Measurements from ENCODE around the gene CAV1. TPM values are rescaled to one million over a fixed set of nuclear protein-coding genes. Genes with fewer than 3 reads are reported as not detected.

Gene CAV1
- polyA plus RNA-seq, 1 donor from 2014 or later, result not detected

DNA sequence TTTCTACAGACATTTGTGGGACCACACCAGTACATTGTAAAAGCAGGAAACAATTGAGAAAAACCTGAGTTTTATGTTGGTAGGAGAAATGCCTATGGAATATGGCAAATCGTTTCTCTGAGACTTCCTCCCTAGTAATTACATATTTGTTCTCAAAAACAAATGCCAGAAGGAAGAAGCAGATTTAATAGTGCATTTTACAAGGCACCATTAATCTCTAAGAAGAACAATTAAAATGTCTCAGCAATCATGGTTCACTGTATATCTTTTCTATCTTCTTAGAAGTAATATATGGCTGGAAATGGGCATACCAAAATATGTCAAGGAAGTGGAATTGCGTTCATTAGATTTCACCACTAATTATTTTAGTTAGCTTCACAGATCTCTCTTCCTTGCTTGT, 13.3 kb downstream of the CAV1 start:
- H2AFZ ChIP-seq (ENCODE audit: low read depth, low read length), result no peak overlapping the region
- H3K27me3 ChIP-seq (ENCODE audit: insufficient read depth, low read depth, low read length), result no peaks in the 10 kb centered on the region
- TF ChIP-seq POLR2AphosphoS5 (IDR thresholded peaks at IDR 0.05) (no peak), RAD21 (conservative IDR thresholded peaks at IDR 0.05) (no peak)
- no peaks in the 10 kb centered on the region for H3K36me3 ChIP-seq (ENCODE audit: insufficient read depth, low read length)
- no peaks in the 10 kb centered on the region for H3F3A ChIP-seq (ENCODE audit: insufficient read depth, low read length, poor library complexity, severe bottlenecking)
- no peaks in the 10 kb centered on the region for H4K20me1 ChIP-seq (ENCODE audit: insufficient read depth)
- H3K79me2 ChIP-seq (replicated peaks; ENCODE audit: insufficient read depth, low read length), result no peaks in the 10 kb centered on the region
- no peak overlapping the region for H3K27ac ChIP-seq (ENCODE audit: low read length)
- H3K4me2 ChIP-seq (ENCODE audit: low read length), result no peak overlapping the region
- H3K4me3 ChIP-seq (ENCODE audit: low read length), result no peak overlapping the region
- H3K9me2 ChIP-seq (ENCODE audit: insufficient read depth, low read length), result no peaks in the 10 kb centered on the region
- H3K9ac ChIP-seq (ENCODE audit: low read length), result no peak overlapping the region
- no peaks in the 10 kb centered on the region for H3K9me3 ChIP-seq (ENCODE audit: low read length)

DNA sequence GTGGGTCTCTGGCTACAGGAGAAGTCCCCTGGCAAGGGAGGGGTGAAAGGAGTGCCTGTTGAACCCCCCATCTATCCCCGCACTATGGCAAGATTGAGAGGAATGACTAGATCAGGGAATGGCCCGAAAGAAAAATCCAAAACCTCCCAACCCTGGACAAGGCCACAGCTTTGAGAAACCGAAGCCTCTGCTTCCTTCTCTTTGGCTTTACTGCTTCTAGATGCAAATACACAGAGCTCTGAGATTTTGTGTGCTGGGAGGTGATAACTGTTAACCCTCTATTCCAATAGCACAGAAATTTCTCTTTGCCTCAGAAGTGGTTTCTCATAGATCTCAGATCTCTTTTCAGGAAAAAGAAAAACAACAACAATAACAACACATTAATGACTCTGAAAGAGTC, 15.0 kb downstream of the CAV1 start:
- H4K20me1 ChIP-seq (ENCODE audit: insufficient read depth), result no peaks in the 10 kb centered on the region
- no peaks in the 10 kb centered on the region for H3F3A ChIP-seq (ENCODE audit: insufficient read depth, low read length, poor library complexity, severe bottlenecking)
- H3K4me3 ChIP-seq (ENCODE audit: low read length), result no peak overlapping the region
- no peaks in the 10 kb centered on the region for H3K9me2 ChIP-seq (ENCODE audit: insufficient read depth, low read length)
- no peak for TF ChIP-seq SMC3 (conservative IDR thresholded peaks at IDR 0.05; ENCODE audit: poor library complexity)
- TF ChIP-seq POLR2AphosphoS5 (IDR thresholded peaks at IDR 0.05), result no peak
- TF ChIP-seq TAF1 (IDR thresholded peaks at IDR 0.05; ENCODE audit: low read depth), result no peak
- no peak for TF ChIP-seq EP300 (conservative IDR thresholded peaks at IDR 0.05; ENCODE audit: poor library complexity, severe bottlenecking)
- H3K9ac ChIP-seq (ENCODE audit: low read length), result no peak overlapping the region
- no peaks in the 10 kb centered on the region for H3K9me3 ChIP-seq (ENCODE audit: low read length)
- H3K4me2 ChIP-seq (ENCODE audit: low read length), result no peak overlapping the region
- no peaks in the 10 kb centered on the region for H3K79me2 ChIP-seq (replicated peaks; ENCODE audit: insufficient read depth, low read length)
- no peak overlapping the region for H3K27ac ChIP-seq (ENCODE audit: low read length)
- H3K36me3 ChIP-seq (ENCODE audit: insufficient read depth, low read length), result no peaks in the 10 kb centered on the region
- no peak overlapping the region for H2AFZ ChIP-seq (ENCODE audit: low read depth, low read length)
- H3K27me3 ChIP-seq (ENCODE audit: insufficient read depth, low read depth, low read length), result no peaks in the 10 kb centered on the region

DNA sequence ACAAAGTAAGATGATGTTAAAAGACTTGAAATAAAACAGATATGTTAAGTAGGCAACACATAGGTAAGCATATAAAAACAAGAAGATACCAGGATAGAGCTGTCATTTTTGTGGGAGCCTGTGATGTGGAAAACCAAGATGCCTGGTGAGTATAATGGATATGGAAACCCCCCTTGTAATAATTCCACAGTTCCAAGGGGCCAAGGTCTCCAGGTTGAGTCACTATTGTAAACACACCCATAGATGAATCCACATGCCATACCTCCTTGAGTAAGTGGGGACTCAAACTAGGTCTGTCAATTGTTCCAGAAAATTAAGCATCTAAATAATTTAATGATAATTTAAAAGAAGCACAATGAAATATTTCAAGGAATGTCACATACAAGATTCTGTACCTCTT, 15.9 kb downstream of the CAV1 start:
- Histone ChIP-seq H3K9me3 (ENCODE audit: low read length) (no peaks in the 10 kb centered on the region), H3F3A (ENCODE audit: insufficient read depth, low read length, poor library complexity, severe bottlenecking) (no peaks in the 10 kb centered on the region), H4K20me1 (ENCODE audit: insufficient read depth) (no peaks in the 10 kb centered on the region), H3K9me2 (ENCODE audit: insufficient read depth, low read length) (no peaks in the 10 kb centered on the region), H3K27me3 (ENCODE audit: insufficient read depth, low read depth, low read length) (no peaks in the 10 kb centered on the region), H3K4me3 (ENCODE audit: low read length) (no peak overlapping the region), H2AFZ (ENCODE audit: low read depth, low read length) (no peak overlapping the region), H3K36me3 (ENCODE audit: insufficient read depth, low read length) (no peaks in the 10 kb centered on the region), H3K4me2 (ENCODE audit: low read length) (no peak overlapping the region), H3K79me2 (replicated peaks; ENCODE audit: insufficient read depth, low read length) (no peaks in the 10 kb centered on the region), H3K27ac (ENCODE audit: low read length) (no peak overlapping the region), H3K9ac (ENCODE audit: low read length) (no peak overlapping the region)
- TF ChIP-seq POLR2AphosphoS5 (IDR thresholded peaks at IDR 0.05) (no peak), EP300 (conservative IDR thresholded peaks at IDR 0.05; ENCODE audit: poor library complexity, severe bottlenecking) (no peak), RAD21 (conservative IDR thresholded peaks at IDR 0.05) (no peak)

- H3K36me3 ChIP-seq (ENCODE audit: insufficient read depth, low read length), result no peaks in the 10 kb centered on the region
- no peaks in the 10 kb centered on the region for H4K20me1 ChIP-seq (ENCODE audit: insufficient read depth)
- no peak for TF ChIP-seq SMC3 (conservative IDR thresholded peaks at IDR 0.05; ENCODE audit: poor library complexity)
- TF ChIP-seq TAF1 (IDR thresholded peaks at IDR 0.05; ENCODE audit: low read depth), result no peak
- TF ChIP-seq RAD21 (conservative IDR thresholded peaks at IDR 0.05), result no peak
- TF ChIP-seq, protein P1, sequence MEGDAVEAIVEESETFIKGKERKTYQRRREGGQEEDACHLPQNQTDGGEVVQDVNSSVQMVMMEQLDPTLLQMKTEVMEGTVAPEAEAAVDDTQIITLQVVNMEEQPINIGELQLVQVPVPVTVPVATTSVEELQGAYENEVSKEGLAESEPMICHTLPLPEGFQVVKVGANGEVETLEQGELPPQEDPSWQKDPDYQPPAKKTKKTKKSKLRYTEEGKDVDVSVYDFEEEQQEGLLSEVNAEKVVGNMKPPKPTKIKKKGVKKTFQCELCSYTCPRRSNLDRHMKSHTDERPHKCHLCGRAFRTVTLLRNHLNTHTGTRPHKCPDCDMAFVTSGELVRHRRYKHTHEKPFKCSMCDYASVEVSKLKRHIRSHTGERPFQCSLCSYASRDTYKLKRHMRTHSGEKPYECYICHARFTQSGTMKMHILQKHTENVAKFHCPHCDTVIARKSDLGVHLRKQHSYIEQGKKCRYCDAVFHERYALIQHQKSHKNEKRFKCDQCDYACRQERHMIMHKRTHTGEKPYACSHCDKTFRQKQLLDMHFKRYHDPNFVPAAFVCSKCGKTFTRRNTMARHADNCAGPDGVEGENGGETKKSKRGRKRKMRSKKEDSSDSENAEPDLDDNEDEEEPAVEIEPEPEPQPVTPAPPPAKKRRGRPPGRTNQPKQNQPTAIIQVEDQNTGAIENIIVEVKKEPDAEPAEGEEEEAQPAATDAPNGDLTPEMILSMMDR (IDR thresholded peaks at IDR 0.05; ENCODE audit: poor library complexity, severe bottlenecking), result no peak
- TF ChIP-seq EP300 (conservative IDR thresholded peaks at IDR 0.05; ENCODE audit: poor library complexity, severe bottlenecking), result no peak
- TF ChIP-seq REST (IDR thresholded peaks at IDR 0.05; ENCODE audit: borderline replicate concordance), result no peak
- no peak for TF ChIP-seq EZH2 (IDR thresholded peaks at IDR 0.05; ENCODE audit: borderline replicate concordance, insufficient read depth, low read length, poor library complexity, severe bottlenecking)
- no peak for TF ChIP-seq POLR2AphosphoS5 (IDR thresholded peaks at IDR 0.05)
- no peak for TF ChIP-seq MXI1 (conservative IDR thresholded peaks at IDR 0.05; ENCODE audit: poor library complexity, severe bottlenecking)
- no peaks in the 10 kb centered on the region for H3F3A ChIP-seq (ENCODE audit: insufficient read depth, low read length, poor library complexity, severe bottlenecking)
- H3K27ac ChIP-seq (ENCODE audit: low read length), result no peak overlapping the region
- no peak overlapping the region for H3K4me3 ChIP-seq (ENCODE audit: low read length)
- H3K9me3 ChIP-seq (ENCODE audit: low read length), result no peaks in the 10 kb centered on the region
- H3K27me3 ChIP-seq (ENCODE audit: insufficient read depth, low read depth, low read length), result no peaks in the 10 kb centered on the region
- H3K4me2 ChIP-seq (ENCODE audit: low read length), result no peak overlapping the region
- no peak overlapping the region for H2AFZ ChIP-seq (ENCODE audit: low read depth, low read length)
- no peaks in the 10 kb centered on the region for H3K79me2 ChIP-seq (replicated peaks; ENCODE audit: insufficient read depth, low read length)
- no peaks in the 10 kb centered on the region for H3K9me2 ChIP-seq (ENCODE audit: insufficient read depth, low read length)
- H3K9ac ChIP-seq (ENCODE audit: low read length), result no peak overlapping the region
Observed at GRCh38 chr7:116541951-116542350, 17.1 kb downstream of the CAV1 start.
